IPS-18a (cell line): ENCODE data around the gene CASP8AP2.
"Not testable (repeated sequence)": the region's sequence is repeated elsewhere in the genome, so short reads cannot be mapped to it uniquely, and the experiment has no call there.

Experiments
- H3K27ac ChIP-seq: one replicate; pipeline ENCODE4 v1.5.1; 2013; ENCODE audit warnings: low read length
- H3K27me3 ChIP-seq: one replicate; pipeline ENCODE4 v1.6.1; 2013; ENCODE audit warnings: mild to moderate bottlenecking, low read length; ENCODE audit not compliant: control insufficient read depth, insufficient read depth
- H3K36me3 ChIP-seq: one replicate; pipeline ENCODE4 v1.6.1; 2013; ENCODE audit warnings: low read depth, low read length; ENCODE audit not compliant: control insufficient read depth
- H3K4me1 ChIP-seq: one replicate; pipeline ENCODE4 v1.6.1; 2013; ENCODE audit warnings: low read depth, low read length; ENCODE audit not compliant: control insufficient read depth
- H3K4me3 ChIP-seq: one replicate; pipeline ENCODE4 v1.5.1; 2013; ENCODE audit warnings: low read length
- H3K9ac ChIP-seq: one replicate; pipeline ENCODE4 v1.6.1; 2013; ENCODE audit warnings: mild to moderate bottlenecking, low read length, moderate library complexity
- H3K9me3 ChIP-seq: one replicate; pipeline ENCODE4 v1.6.1; 2013; ENCODE audit warnings: low read depth, low read length; ENCODE audit not compliant: control insufficient read depth

Gene CASP8AP2

DNA sequence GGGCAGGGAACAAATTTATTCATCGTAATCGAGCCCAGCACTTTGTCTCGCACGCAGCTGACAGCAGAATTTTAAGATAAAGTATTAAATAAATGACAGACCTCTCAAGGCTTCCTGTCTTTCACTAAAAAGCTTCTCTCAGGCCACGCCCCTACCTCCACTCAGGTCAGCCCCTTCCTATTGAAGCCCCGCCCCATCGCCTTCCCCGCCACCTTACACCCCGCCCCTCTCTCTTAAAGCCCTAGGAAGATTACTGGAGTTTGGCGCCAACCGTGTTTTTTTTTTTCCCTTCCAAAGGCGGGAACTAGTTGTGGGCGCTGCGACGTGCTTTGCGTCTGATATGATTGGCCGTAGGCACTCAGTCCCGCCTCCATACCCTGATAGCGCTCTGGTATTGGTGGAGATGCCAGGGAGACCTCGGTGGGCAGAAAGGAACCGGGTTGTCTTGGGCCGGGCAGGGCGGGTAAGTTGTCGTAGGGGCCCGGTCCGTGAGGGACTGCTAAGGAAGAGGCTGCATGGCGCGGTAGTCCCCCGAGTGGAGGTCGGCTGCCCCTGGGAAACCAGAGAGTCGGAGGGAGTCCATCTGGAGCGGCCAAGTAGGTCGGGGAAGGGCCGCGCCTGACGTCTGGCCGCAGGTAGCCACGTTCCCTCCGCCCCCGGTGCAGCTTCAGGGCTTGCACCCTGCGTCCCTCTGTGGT, at the start of gene CASP8AP2:
Gene CASP8AP2 (plus strand): TSS at position 409 of the 698 bp plus-strand sequence.
- Histone ChIP-seq H3K4me3 (peak within 1 kb of the TSS; percentile 99), H3K9me3 (no peaks in the 10 kb centered on the region), H3K9ac (peak within 1 kb of the TSS; percentile 91), H3K36me3 (peaks cover 19% of the 10 kb centered on the region), H3K27me3 (no peaks in the 10 kb centered on the region), H3K27ac (peak within 1 kb of the TSS; percentile 83), H3K4me1 (peaks cover 6% of the 10 kb centered on the region)

DNA sequence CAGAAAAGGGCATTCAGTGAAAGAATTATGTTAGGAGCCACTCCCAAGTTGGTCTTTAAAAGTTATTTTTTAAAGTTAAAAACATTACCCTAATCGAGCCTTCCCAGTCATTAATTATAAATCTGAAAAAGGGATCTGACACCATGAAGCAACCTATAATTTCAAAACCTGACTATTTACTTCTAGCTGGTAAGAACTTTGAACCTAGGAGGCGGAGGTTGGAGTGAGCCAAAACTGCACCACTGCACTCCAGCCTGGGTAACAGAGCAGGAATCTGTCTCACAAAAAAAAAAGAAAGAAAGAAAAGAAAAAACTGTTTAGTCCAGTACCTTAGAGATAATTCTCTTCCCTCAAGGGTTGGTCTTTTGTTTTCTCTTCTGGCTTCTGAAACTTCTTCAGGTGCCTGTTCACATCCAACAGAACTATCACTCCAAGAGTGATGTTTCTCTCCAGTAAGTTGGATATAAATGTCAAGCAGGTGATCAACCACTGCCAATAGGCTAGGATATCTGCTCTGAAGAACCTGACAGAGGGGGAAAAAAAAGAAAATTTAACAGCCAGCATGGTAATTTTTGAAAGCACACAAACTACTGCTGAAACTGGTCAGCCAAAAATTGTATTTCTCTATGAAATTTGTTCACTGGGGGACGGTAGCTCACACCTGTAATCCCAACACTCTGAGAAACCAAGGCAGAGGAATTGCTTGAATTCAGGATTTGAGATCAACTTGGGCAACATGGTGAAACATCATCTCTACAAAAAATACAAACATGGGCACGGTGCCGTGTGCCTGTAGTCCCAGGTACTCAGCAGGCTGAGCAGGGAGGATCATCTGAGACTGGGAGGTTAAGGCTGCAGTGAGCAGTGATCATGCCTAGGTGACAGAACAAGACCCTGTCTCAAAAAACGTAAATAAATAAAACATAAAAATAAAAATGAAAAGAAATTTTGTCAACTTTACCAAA, 48.3 kb upstream of the CASP8AP2 start:
- Histone ChIP-seq H3K4me3 (no peak overlapping the region), H3K4me1 (no peaks in the 10 kb centered on the region), H3K9me3 (no peaks in the 10 kb centered on the region), H3K27ac (no peak overlapping the region), H3K36me3 (peaks cover 80% of the 10 kb centered on the region), H3K9ac (no peak overlapping the region), H3K27me3 (no peaks in the 10 kb centered on the region)

GRCh38 chr6:89782222-89782621, 47.5 kb upstream of the CASP8AP2 start:
- Histone ChIP-seq H3K27me3 (no peaks in the 10 kb centered on the region), H3K9ac (no peak overlapping the region), H3K4me3 (no peak overlapping the region), H3K36me3 (peaks cover 77% of the 10 kb centered on the region), H3K27ac (no peak overlapping the region), H3K9me3 (no peaks in the 10 kb centered on the region), H3K4me1 (no peaks in the 10 kb centered on the region)

GRCh38 chr6:89783293-89783692, 46.4 kb upstream of the CASP8AP2 start:
- H3K9me3 ChIP-seq, H3K27ac ChIP-seq: not testable (repeated sequence)
- peaks cover 81% of the 10 kb centered on the region for H3K36me3 ChIP-seq

GRCh38 chr6:89784838-89785237, 44.8 kb upstream of the CASP8AP2 start:
- H3K36me3 ChIP-seq: peaks cover 83% of the 10 kb centered on the region
- H3K9ac ChIP-seq: no peak overlapping the region
- no peak overlapping the region for H3K4me3 ChIP-seq
- no peaks in the 10 kb centered on the region for H3K4me1 ChIP-seq
- no peak overlapping the region for H3K27ac ChIP-seq
- no peaks in the 10 kb centered on the region for H3K9me3 ChIP-seq
- no peaks in the 10 kb centered on the region for H3K27me3 ChIP-seq

More at GRCh38 chr6:89783293-89783692, 46.4 kb upstream of the CASP8AP2 start:
- not testable (repeated sequence) for H3K4me1 ChIP-seq, H3K4me3 ChIP-seq, H3K27me3 ChIP-seq, H3K9ac ChIP-seq

- Histone ChIP-seq H3K9ac (no peak overlapping the region), H3K4me3 (no peak overlapping the region), H3K4me1 (no peaks in the 10 kb centered on the region), H3K27me3 (no peaks in the 10 kb centered on the region), H3K9me3 (no peaks in the 10 kb centered on the region), H3K27ac (no peak overlapping the region), H3K36me3 (peaks cover 81% of the 10 kb centered on the region)
Measured at GRCh38 chr6:89786970-89787369, 42.7 kb upstream of the CASP8AP2 start.

- Histone ChIP-seq H3K27ac (no peak overlapping the region), H3K9me3 (no peaks in the 10 kb centered on the region), H3K4me3 (no peak overlapping the region), H3K9ac (no peak overlapping the region), H3K27me3 (no peaks in the 10 kb centered on the region), H3K36me3 (peaks cover 85% of the 10 kb centered on the region), H3K4me1 (no peaks in the 10 kb centered on the region)
Measured at GRCh38 chr6:89787660-89788328, 41.9 kb upstream of the CASP8AP2 start.

GRCh38 chr6:89789980-89790379, 39.7 kb upstream of the CASP8AP2 start:
- Histone ChIP-seq H3K27me3 (no peaks in the 10 kb centered on the region), H3K27ac (no peak overlapping the region), H3K4me1 (no peaks in the 10 kb centered on the region), H3K9ac (no peak overlapping the region), H3K9me3 (no peaks in the 10 kb centered on the region), H3K4me3 (no peak overlapping the region), H3K36me3 (peaks cover 86% of the 10 kb centered on the region)

- peaks cover 86% of the 10 kb centered on the region for H3K36me3 ChIP-seq
- H3K9me3 ChIP-seq: no peaks in the 10 kb centered on the region
- H3K27me3 ChIP-seq: no peaks in the 10 kb centered on the region
- no peak overlapping the region for H3K27ac ChIP-seq
- no peak overlapping the region for H3K9ac ChIP-seq
- no peaks in the 10 kb centered on the region for H3K4me1 ChIP-seq
- no peak overlapping the region for H3K4me3 ChIP-seq
Measured at GRCh38 chr6:89790403-89790802, 39.3 kb upstream of the CASP8AP2 start.

DNA sequence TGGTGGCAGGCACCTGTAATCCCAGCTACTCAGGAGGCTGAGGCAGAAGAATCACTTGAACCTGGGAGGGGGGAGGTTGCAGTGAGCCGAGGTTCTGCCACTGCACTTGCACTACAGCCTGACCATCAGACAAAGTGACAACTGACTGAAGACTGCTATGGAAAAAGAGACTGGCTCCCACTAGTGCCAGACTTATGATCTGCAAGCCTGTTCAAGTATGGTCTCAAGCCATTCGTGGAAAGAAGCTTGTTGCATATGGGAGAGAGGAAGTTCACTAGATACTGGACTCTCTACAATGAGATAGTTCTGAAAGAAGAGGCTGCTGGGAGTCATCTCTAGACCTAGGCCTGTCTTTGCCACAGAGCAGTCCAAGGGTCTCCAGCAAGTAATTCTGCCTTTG, 36.8 kb upstream of the CASP8AP2 start:
- Histone ChIP-seq H3K4me3 (no peak overlapping the region), H3K27ac (no peak overlapping the region), H3K9me3 (no peaks in the 10 kb centered on the region), H3K27me3 (no peaks in the 10 kb centered on the region), H3K4me1 (no peaks in the 10 kb centered on the region), H3K36me3 (peaks cover 74% of the 10 kb centered on the region), H3K9ac (no peak overlapping the region)

DNA sequence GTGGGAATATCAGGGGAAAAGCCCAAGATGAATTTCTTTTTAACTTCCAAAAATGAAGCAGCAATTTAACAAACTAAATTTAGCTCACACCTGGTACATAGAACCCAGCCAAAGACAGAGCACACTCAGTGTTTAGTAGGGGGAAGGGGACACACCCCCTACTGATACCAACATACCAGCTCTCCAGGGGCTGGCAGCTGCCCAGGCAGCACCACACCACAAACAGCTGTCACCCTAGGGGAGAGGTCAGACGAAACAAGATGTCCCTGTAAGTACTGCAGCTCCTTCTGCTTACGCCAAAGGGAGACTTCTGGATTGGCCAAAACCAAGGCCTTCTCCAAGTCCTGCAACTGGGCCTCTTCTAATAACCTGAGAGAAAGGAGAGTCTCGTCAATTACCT, 36.1 kb upstream of the CASP8AP2 start:
- Histone ChIP-seq H3K4me3 (no peak overlapping the region), H3K9ac (no peak overlapping the region), H3K27ac (no peak overlapping the region), H3K36me3 (peaks cover 72% of the 10 kb centered on the region), H3K9me3 (no peaks in the 10 kb centered on the region), H3K4me1 (peaks cover 2% of the 10 kb centered on the region), H3K27me3 (no peaks in the 10 kb centered on the region)
